Fibroblast of lung (primary cell): Measurements from ENCODE around the gene FBXW9. TPM values are rescaled to one million over a fixed set of nuclear protein-coding genes. Genes with fewer than 3 reads are reported as not detected.
"Not testable (repeated sequence)": the region's sequence is repeated elsewhere in the genome, so short reads cannot be mapped to it uniquely, and the experiment has no call there.

Source experiments
- DNase-seq, 2 donors: peaks; one replicate each; pipeline versions ENCODE4 v3.0.0 to v3.0.0-alpha.2; 2010; ENCODE audit warnings: low read depth in 2 of 2
- H2AFZ ChIP-seq: 2 replicates; pipeline ENCODE4 v1.5.1; 2012; ENCODE audit warnings: low read length, control low read depth, inconsistent platforms
- H3K27ac ChIP-seq: 2 replicates; pipeline ENCODE4 v1.5.1; 2011; ENCODE audit warnings: low read length, control low read depth; ENCODE audit not compliant: insufficient read depth
- H3K27me3 ChIP-seq: 2 replicates; pipeline ENCODE4 v1.5.1; 2011; ENCODE audit warnings: mild to moderate bottlenecking, low read length; ENCODE audit not compliant: control insufficient read depth, insufficient read depth
- H3K36me3 ChIP-seq: 2 replicates; pipeline ENCODE4 v1.5.1; 2011; ENCODE audit warnings: low read length; ENCODE audit not compliant: control insufficient read depth, insufficient read depth
- H3K4me1 ChIP-seq: 2 replicates; pipeline ENCODE4 v1.5.1; 2011; ENCODE audit warnings: low read length; ENCODE audit not compliant: control insufficient read depth, insufficient read depth; ENCODE audit errors: extremely low read depth
- H3K4me2 ChIP-seq: 2 replicates; pipeline ENCODE4 v1.5.1; 2011; ENCODE audit warnings: low read length, control low read depth; ENCODE audit not compliant: insufficient read depth; ENCODE audit errors: extremely low read depth
- H3K4me3 ChIP-seq, 4 experiments: fragments of 200-600 bp in 1 of 4; sonication (generic) in 1 of 4; replicated peaks in 1 of 4; 2 replicates each; pipeline ENCODE4 v1.5.1; 2011 to 2016; ENCODE audit warnings: low read length in 4 of 4, low read depth in 3 of 4, mild to moderate bottlenecking in 3 of 4, control low read depth in 2 of 4, inconsistent platforms in 1 of 4, mixed read lengths in 1 of 4; ENCODE audit not compliant: insufficient read depth in 1 of 4; ENCODE audit errors: control extremely low read depth in 1 of 4
- H3K79me2 ChIP-seq: 2 replicates; pipeline ENCODE4 v1.5.1; 2012; ENCODE audit warnings: mild to moderate bottlenecking, low read length, inconsistent platforms; ENCODE audit not compliant: control insufficient read depth, insufficient read depth
- H3K9ac ChIP-seq: 2 replicates; pipeline ENCODE4 v1.5.1; 2011; ENCODE audit warnings: mild to moderate bottlenecking, low read length, control low read depth; ENCODE audit not compliant: insufficient read depth
- H3K9me3 ChIP-seq: 2 replicates; pipeline ENCODE4 v1.5.1; 2012; ENCODE audit warnings: low read depth, low read length; ENCODE audit not compliant: control insufficient read depth, insufficient read depth
- H4K20me1 ChIP-seq: 2 replicates; pipeline ENCODE4 v1.5.1; 2011; ENCODE audit warnings: low read length; ENCODE audit not compliant: control insufficient read depth, insufficient read depth; ENCODE audit errors: extremely low read depth
- CTCF ChIP-seq, 2 donors: IDR thresholded peaks in 1 of 2; conservative IDR thresholded peaks in 1 of 2; 1 replicate in 1 of 2; 2 replicates in 1 of 2; pipeline ENCODE4 v1.5.1; 2011 to 2012; ENCODE audit warnings: low read length in 2 of 2, control low read depth in 1 of 2, inconsistent platforms in 1 of 2, low read depth in 1 of 2, mild to moderate bottlenecking in 1 of 2
- EZH2 ChIP-seq: IDR thresholded peaks from 2 replicates; pipeline ENCODE4 v1.5.1; 2012; ENCODE audit warnings: low read length, control low read depth, mild to moderate bottlenecking; ENCODE audit errors: missing control alignments
- polyA plus RNA-seq, 2 donors: library from polyadenylated mRNA; depleted of rRNA in 1 of 2; stranded (reverse) in 1 of 2; unstranded in 1 of 2; fragments of >200 nt; gene quantifications; 2 replicates each; pipeline ENCODE4 v1.2.1, GENCODE V29; 2011 to 2012; ENCODE audit warnings: missing spikeins in 1 of 2
- total RNA-seq: library from RNA; depleted of rRNA; stranded (reverse); fragments of >200 nt; gene quantifications from 2 replicates; pipeline ENCODE4 v1.2.1, GENCODE V29; 2014

The FBXW9 gene
- total and polyA plus RNA-seq, 2 donors (not counting 1 experiment from before 2014, with no cell fraction given), result 3.3 to 4.4 TPM

GRCh38 chr19:12701596-12702282 lies 5.3 kb upstream of the FBXW9 start:
- H4K20me1 ChIP-seq, result no peaks in the 10 kb centered on the region
- H3K9ac ChIP-seq, result no peak overlapping the region
- H3K4me2 ChIP-seq, result no peak overlapping the region
- H3K79me2 ChIP-seq, result no peaks in the 10 kb centered on the region
- H3K4me3 ChIP-seq, result no peak overlapping the region
- peaks cover 43% of the 10 kb centered on the region for H3K36me3 ChIP-seq
- no peak for DNase-seq
- H3K27me3 ChIP-seq, result no peaks in the 10 kb centered on the region
- no peaks in the 10 kb centered on the region for H3K9me3 ChIP-seq
- H2AFZ ChIP-seq, result no peak overlapping the region
- TF ChIP-seq EZH2 (no peak), CTCF (conservative IDR thresholded peaks at IDR 0.05 in 1 of 2, IDR thresholded peaks at IDR 0.05 in 1 of 2; ENCODE audit: low read depth in 1 of 2, low read length in 2 of 2) (no peak)
- no peak overlapping the region for H3K27ac ChIP-seq
- no peaks in the 10 kb centered on the region for H3K4me1 ChIP-seq

GRCh38 chr19:12698138-12698537 lies 1.7 kb upstream of the FBXW9 start:
- H3K9me3 ChIP-seq, result no peaks in the 10 kb centered on the region
- no peaks in the 10 kb centered on the region for H4K20me1 ChIP-seq
- H3K27me3 ChIP-seq, result no peaks in the 10 kb centered on the region
- no peak for DNase-seq
- H3K27ac ChIP-seq, result no peak overlapping the region
- H2AFZ ChIP-seq, result no peak overlapping the region
- no peak overlapping the region for H3K4me3 ChIP-seq
- TF ChIP-seq CTCF (conservative IDR thresholded peaks at IDR 0.05 in 1 of 2, IDR thresholded peaks at IDR 0.05 in 1 of 2; ENCODE audit: low read depth in 1 of 2, low read length in 2 of 2), result no peak
- TF ChIP-seq EZH2, result no peak
- H3K4me1 ChIP-seq, result no peaks in the 10 kb centered on the region
- no peak overlapping the region for H3K9ac ChIP-seq
- H3K4me2 ChIP-seq, result no peak overlapping the region
- H3K36me3 ChIP-seq, result peaks cover 22% of the 10 kb centered on the region
- H3K79me2 ChIP-seq, result no peaks in the 10 kb centered on the region

- H3K36me3 ChIP-seq, result peaks cover 15% of the 10 kb centered on the region
- H3K9ac ChIP-seq, DNase-seq, H3K79me2 ChIP-seq, H4K20me1 ChIP-seq, H3K4me2 ChIP-seq, H3K9me3 ChIP-seq, H3K27ac ChIP-seq, H2AFZ ChIP-seq, H3K4me1 ChIP-seq, H3K4me3 ChIP-seq, H3K27me3 ChIP-seq: not testable (repeated sequence)
Measured at GRCh38 chr19:12697425-12697824, 994 bp upstream of the FBXW9 start.
